ENCODE measurements around the gene TFE3. TPM values are rescaled to one million over a fixed set of nuclear protein-coding genes. Genes with fewer than 3 reads are reported as not detected.

TFE3 gene
- total RNA-seq: 13.6 TPM

GRCh38 chrX:49043220-49043986 lies at the start of gene TFE3:
TSS of gene TFE3 (minus strand) at chrX:49043357. CDS start at chrX:49043226, 131 bp downstream.

GRCh38 chrX:49079489-49080428 lies 36.6 kb upstream of the TFE3 start, which contains the start of gene WDR45:
TSS of gene WDR45 (minus strand) at chrX:49079887. CDS start at chrX:49078095, 1,792 bp downstream.

DNA sequence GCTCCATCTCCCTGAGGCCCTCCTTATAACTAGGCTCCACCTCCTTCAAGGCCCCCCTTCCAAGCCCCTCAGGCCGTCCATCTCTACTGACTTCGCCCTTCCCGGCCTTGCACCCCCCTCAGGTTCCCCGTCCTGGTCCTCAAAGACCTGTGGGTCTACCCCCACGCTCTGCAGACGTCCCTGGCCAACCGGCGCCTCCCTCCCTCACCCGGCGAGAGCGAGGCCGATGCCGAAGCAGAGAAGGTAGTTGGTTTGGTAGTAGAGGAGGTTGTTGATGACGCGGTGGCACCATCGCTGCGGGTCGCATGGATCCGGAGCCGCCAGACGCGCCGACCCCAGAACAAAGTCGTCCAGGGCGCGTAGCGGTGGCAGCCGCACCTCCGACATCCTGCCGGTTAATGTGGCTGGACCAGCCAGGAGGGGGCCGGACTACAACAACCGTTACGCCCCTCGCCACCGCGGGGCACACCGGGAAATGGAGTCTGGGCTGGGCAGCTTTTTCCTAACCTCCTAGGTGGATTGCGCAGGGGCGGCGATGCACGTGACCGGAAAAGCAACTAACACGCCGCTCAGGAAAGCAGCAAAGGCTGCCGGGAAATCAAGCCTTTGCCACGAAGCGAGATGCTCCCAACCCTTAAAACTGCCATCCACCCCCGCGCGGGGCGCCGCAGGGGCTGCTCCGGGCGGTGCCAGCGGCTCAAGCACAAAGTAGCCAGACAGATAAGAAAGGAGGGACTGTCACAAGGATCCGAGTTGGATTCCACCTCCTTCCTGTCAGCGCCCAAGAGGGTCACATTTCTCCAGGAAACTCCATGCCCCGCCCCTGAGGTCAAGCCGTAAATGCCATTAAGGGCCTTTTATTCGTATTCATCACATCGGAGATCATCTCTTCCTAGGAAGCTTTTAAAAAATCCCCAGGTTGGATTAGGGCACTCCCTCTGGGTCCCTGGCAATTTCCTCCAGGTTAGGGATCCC lies 30.7 kb upstream of the TFE3 start, which contains the start of gene PRAF2:
Gene PRAF2 (minus strand): TSS at position 402 of the 975 bp plus-strand sequence. CDS start 15 bp downstream, at position 387.

DNA sequence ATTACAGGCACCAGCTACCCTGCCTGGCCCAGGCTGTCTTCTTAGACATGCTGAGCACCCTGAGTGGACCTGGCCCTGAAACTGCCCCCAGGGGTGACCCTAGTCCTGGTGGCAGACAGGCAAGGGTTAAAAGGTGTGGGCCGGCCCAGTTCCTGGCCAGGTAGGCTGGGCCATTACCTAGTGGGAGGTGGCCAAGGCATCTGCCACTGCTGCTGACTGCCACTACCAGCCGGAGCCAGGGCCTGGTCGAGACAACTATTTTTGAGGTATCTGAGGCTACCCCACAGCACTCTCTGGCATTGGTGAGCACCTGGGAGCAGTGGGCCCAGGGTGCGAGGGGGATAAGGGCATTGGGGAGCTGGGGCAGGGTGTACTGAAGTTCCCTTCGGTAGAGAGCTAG lies 15.6 kb upstream of the TFE3 start, which contains the start of gene CCDC120:
Gene CCDC120 (plus strand): TSS at position 206 of the 400 bp plus-strand sequence. CDS start 3,043 bp downstream, outside the sequence.

DNA sequence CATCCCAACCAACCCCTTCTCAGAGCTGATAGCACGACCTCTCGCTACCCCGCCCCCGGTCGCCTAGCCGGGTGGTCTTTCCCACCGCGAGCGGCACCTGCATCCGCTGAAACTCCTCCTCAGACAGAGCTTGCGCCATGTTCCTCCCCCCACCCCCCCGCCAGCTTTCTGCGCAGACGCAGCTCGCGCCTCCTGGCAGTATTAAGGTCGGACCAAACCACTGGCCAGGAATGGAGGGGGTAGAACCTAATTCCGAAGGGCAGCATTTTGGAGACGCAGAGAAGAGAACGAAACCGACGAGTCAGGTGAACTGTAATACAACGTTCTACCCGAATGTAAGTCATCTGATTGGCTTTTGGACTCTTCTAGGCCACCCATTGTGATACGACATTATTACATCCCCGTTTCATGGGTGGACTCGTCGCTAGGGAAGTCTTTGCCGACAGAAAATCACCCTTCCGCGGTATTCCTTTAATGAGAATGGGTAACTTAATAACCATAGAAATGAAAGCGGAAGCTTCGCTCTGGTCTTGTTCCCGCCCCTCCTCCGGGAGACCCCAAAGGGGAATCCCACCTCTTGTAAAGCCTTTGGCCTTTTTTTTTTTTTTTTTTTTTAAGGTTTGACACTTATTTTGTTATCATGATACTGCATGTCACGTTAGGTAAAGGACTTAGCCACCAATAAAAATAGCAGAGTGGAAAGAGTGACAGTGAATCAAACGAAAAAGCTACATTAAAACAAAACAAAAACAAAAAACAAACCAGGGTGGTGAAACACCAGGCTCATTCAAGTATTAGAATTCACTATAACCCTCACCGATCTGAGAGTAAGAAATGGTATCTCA lies 40.8 kb downstream of the TFE3 start, which contains the start of gene GRIPAP1:
Gene GRIPAP1 (minus strand): TSS at position 174 of the 845 bp plus-strand sequence. CDS start 35 bp downstream, at position 139.

Small RNA genes lying within 50 kb of the gene (small RNA-seq; reads per million reads assigned to genes)
- 0.21 reads per million for gene RNU4-52P

Other genes starting within 250 kb of the TFE3 start
- 87.2 TPM for gene HDAC6, start 241.3 kb downstream of the TFE3 start, total RNA-seq
- 0.92 TPM for gene ERAS, start 216.8 kb downstream of the TFE3 start, total RNA-seq
- 157 TPM for gene PCSK1N, start 207.7 kb downstream of the TFE3 start, total RNA-seq
- gene TIMM17B, start 145.6 kb downstream of the TFE3 start, total RNA-seq: 30.0 TPM
- gene PQBP1, start 145.4 kb downstream of the TFE3 start, total RNA-seq: 40.1 TPM
- 12.5 TPM for gene SLC35A2, start 131.7 kb downstream of the TFE3 start, total RNA-seq
- gene PIM2, start 124.3 kb downstream of the TFE3 start, total RNA-seq: 11.5 TPM
- 29.3 TPM for gene OTUD5, start 85.8 kb downstream of the TFE3 start, total RNA-seq
- 4.2 TPM for gene KCND1, start 71.5 kb downstream of the TFE3 start, total RNA-seq
- gene GRIPAP1, start 41.1 kb downstream of the TFE3 start, total RNA-seq: 38.8 TPM
- 3.5 TPM for gene CCDC120, start 15.6 kb upstream of the TFE3 start, total RNA-seq
- 11.5 TPM for gene PRAF2, start 30.6 kb upstream of the TFE3 start, total RNA-seq
- 23.8 TPM for gene WDR45, start 36.5 kb upstream of the TFE3 start, total RNA-seq
- 22.4 TPM for gene GPKOW, start 80.4 kb upstream of the TFE3 start, total RNA-seq
- gene MAGIX, start 119.4 kb upstream of the TFE3 start, total RNA-seq: 2.8 TPM
- gene PLP2, start 128.5 kb upstream of the TFE3 start, total RNA-seq: 3.5 TPM
- gene PRICKLE3, start 143.0 kb upstream of the TFE3 start, total RNA-seq: 0.69 TPM
- 273 TPM for gene SYP, start 156.8 kb upstream of the TFE3 start, total RNA-seq
- gene CACNA1F, start 190.0 kb upstream of the TFE3 start, total RNA-seq: not detected
- 6.7 TPM for gene CCDC22, start 192.1 kb upstream of the TFE3 start, total RNA-seq
- gene FOXP3, start 221.4 kb upstream of the TFE3 start, total RNA-seq: not detected
- 15.7 TPM for gene PPP1R3F, start 226.4 kb upstream of the TFE3 start, total RNA-seq

All from diencephalon (tissue), 1 donor.